Measurements from ENCODE around the gene WFS1.

Gene WFS1

GRCh38 chr4:6301732-6302442 is 32.2 kb downstream of the WFS1 start:
- no peak for DNase-seq

GRCh38 chr4:6302869-6303268 is 33.2 kb downstream of the WFS1 start:
- no peak for DNase-seq

- no peak for DNase-seq
These were observed 34.3 kb downstream of the WFS1 start for GRCh38 chr4:6303943-6304342.

- DNase-seq = no peak
These were observed 36.6 kb downstream of the WFS1 start for GRCh38 chr4:6306299-6306698.

- DNase-seq = no peak
These were observed 37.6 kb downstream of the WFS1 start for GRCh38 chr4:6307230-6307629.

- no peak for DNase-seq
These were observed 38.2 kb downstream of the WFS1 start for GRCh38 chr4:6307891-6308290.

- no peak for DNase-seq
These were observed 39.4 kb downstream of the WFS1 start for GRCh38 chr4:6308899-6309643.

GRCh38 chr4:6309777-6310176 is 40.1 kb downstream of the WFS1 start:
- no peak for DNase-seq

GRCh38 chr4:6313216-6313615 is 43.6 kb downstream of the WFS1 start:
- no peak for DNase-seq

- DNase-seq = no peak
These were observed 46.9 kb downstream of the WFS1 start for GRCh38 chr4:6316461-6317003.

GRCh38 chr4:6318206-6318605 is 48.6 kb downstream of the WFS1 start:
- DNase-seq = no peak

- DNase-seq = no peak
These were observed 50.0 kb downstream of the WFS1 start for GRCh38 chr4:6319530-6320150.

GRCh38 chr4:6320663-6321062 is 51.0 kb downstream of the WFS1 start:
- DNase-seq = no peak

GRCh38 chr4:6321361-6321760 is 51.7 kb downstream of the WFS1 start:
- no peak for DNase-seq

- DNase-seq = no peak
These were observed 52.6 kb downstream of the WFS1 start for GRCh38 chr4:6322067-6322760.

GRCh38 chr4:6322761-6323566 is 53.3 kb downstream of the WFS1 start:
- no peak for DNase-seq

GRCh38 chr4:6324461-6324998 is 54.9 kb downstream of the WFS1 start:
- DNase-seq = no peak

- no peak for DNase-seq
These were observed 55.5 kb downstream of the WFS1 start for GRCh38 chr4:6324999-6325787.

- no peak for DNase-seq
These were observed 56.2 kb downstream of the WFS1 start for GRCh38 chr4:6325788-6326290.

GRCh38 chr4:6326312-6327060 is 56.8 kb downstream of the WFS1 start:
- DNase-seq = no peak
